ENCODE results near the gene KIF26B.

GRCh38 chr1:245304698-245305097, 149.9 kb downstream of the KIF26B start:
- TF ChIP-seq POLR2A (IDR thresholded peaks at IDR 0.05) (no peak), CTCF (IDR thresholded peaks at IDR 0.05) (no peak), EP300 (IDR thresholded peaks at IDR 0.05; ENCODE audit: low read depth) (no peak)

All from transverse colon (tissue), 3 donors.